Ishikawa (cell line): Measurements from ENCODE around the gene PAXX.

Source experiments
- CEBPB ChIP-seq: IDR thresholded peaks from 2 replicates; pipeline ENCODE4 v1.6.1; 2012
- CREB1 ChIP-seq: IDR thresholded peaks from 2 replicates; pipeline ENCODE4 v1.6.1; 2012; ENCODE audit warnings: low read depth
- EGR1 ChIP-seq: IDR thresholded peaks from 2 replicates; pipeline ENCODE4 v1.6.1; 2012
- EP300 ChIP-seq: IDR thresholded peaks from 2 replicates; pipeline ENCODE4 v1.6.1; 2012; ENCODE audit warnings: borderline replicate concordance
- FOXM1 ChIP-seq: IDR thresholded peaks from 2 replicates; pipeline ENCODE4 v1.6.1; 2012; ENCODE audit warnings: low read depth, borderline replicate concordance
- MAX ChIP-seq: IDR thresholded peaks from 2 replicates; pipeline ENCODE4 v1.6.1; 2012
- NFIC ChIP-seq: IDR thresholded peaks from 2 replicates; pipeline ENCODE4 v1.6.1; 2012
- RAD21 ChIP-seq: IDR thresholded peaks from 2 replicates; pipeline ENCODE4 v1.6.1; 2012; ENCODE audit warnings: low read depth
- REST ChIP-seq: IDR thresholded peaks from 2 replicates; pipeline ENCODE4 v1.6.1; 2012; ENCODE audit warnings: low read depth, mild to moderate bottlenecking
- TAF1 ChIP-seq: IDR thresholded peaks from 2 replicates; pipeline ENCODE4 v1.6.1; 2012; ENCODE audit warnings: low read depth, mild to moderate bottlenecking
- TCF12 ChIP-seq: IDR thresholded peaks from 2 replicates; pipeline ENCODE4 v1.6.1; 2012; ENCODE audit warnings: low read depth
- TEAD4 ChIP-seq: IDR thresholded peaks from 2 replicates; pipeline ENCODE4 v1.6.1; 2012
- USF1 ChIP-seq: IDR thresholded peaks from 2 replicates; pipeline ENCODE4 v1.6.1; 2012
- YY1 ChIP-seq: IDR thresholded peaks from 2 replicates; pipeline ENCODE4 v1.6.1; 2012; ENCODE audit warnings: low read depth
- ZBTB7A ChIP-seq: IDR thresholded peaks from 2 replicates; pipeline ENCODE4 v1.6.1; 2012; ENCODE audit warnings: low read depth

PAXX gene

GRCh38 chr9:136958473-136958872 lies 33.7 kb upstream of the PAXX start:
- TF ChIP-seq NFIC (no peak), MAX (no peak), TCF12 (no peak), TAF1 (no peak), CEBPB (no peak), FOXM1 (no peak), EGR1 (no peak)

- no peak for TF ChIP-seq MAX
- no peak for TF ChIP-seq EP300
- no peak for TF ChIP-seq TAF1
- no peak for TF ChIP-seq CREB1
- TF ChIP-seq USF1: no peak
- TF ChIP-seq REST: no peak
- TF ChIP-seq TCF12: no peak
- no peak for TF ChIP-seq FOXM1
- TF ChIP-seq TEAD4: no peak
- TF ChIP-seq CEBPB: no peak
- no peak for TF ChIP-seq RAD21
- TF ChIP-seq NFIC: no peak
- no peak for TF ChIP-seq ZBTB7A
- TF ChIP-seq EGR1: no peak
- no peak for TF ChIP-seq YY1
Observed at GRCh38 chr9:136958898-136959850, 33.0 kb upstream of the PAXX start.

- no peak for TF ChIP-seq CREB1
- no peak for TF ChIP-seq NFIC
- no peak for TF ChIP-seq EGR1
- no peak for TF ChIP-seq ZBTB7A
- TF ChIP-seq MAX: no peak
- TF ChIP-seq TCF12: no peak
- TF ChIP-seq YY1: no peak
- TF ChIP-seq USF1: no peak
- no peak for TF ChIP-seq FOXM1
- no peak for TF ChIP-seq EP300
- no peak for TF ChIP-seq TAF1
Observed at GRCh38 chr9:136960212-136960937, 31.8 kb upstream of the PAXX start.

GRCh38 chr9:136960938-136961275 lies 31.3 kb upstream of the PAXX start:
- TF ChIP-seq USF1: no peak
- TF ChIP-seq CREB1: no peak
- TF ChIP-seq RAD21: no peak
- no peak for TF ChIP-seq EGR1
- TF ChIP-seq YY1: no peak
- TF ChIP-seq REST: no peak

GRCh38 chr9:136961279-136962065 lies 30.8 kb upstream of the PAXX start:
- TF ChIP-seq CEBPB: no peak
- no peak for TF ChIP-seq REST
- TF ChIP-seq USF1: no peak
- no peak for TF ChIP-seq FOXM1
- TF ChIP-seq MAX: no peak
- TF ChIP-seq EP300: no peak
- no peak for TF ChIP-seq TEAD4
- TF ChIP-seq TAF1: no peak
- no peak for TF ChIP-seq EGR1
- TF ChIP-seq TCF12: no peak
- TF ChIP-seq CREB1: no peak
- no peak for TF ChIP-seq YY1
- TF ChIP-seq NFIC: no peak
- TF ChIP-seq RAD21: no peak
- TF ChIP-seq ZBTB7A: no peak
